WTC11 (cell line): ENCODE results near the gene KLHL30.

ENCODE experiments used
- CTCF ChIP-seq: fragments of 200-600 bp; IDR thresholded peaks from 2 replicates; pipeline ENCODE4 v1.8.0; 2022; ENCODE audit warnings: antibody characterized with exemption
- E2F1 ChIP-seq: sonication (generic); formaldehyde crosslinking; IDR thresholded peaks from 2 replicates; pipeline ENCODE4 v1.8.0; 2022; ENCODE audit warnings: mild to moderate bottlenecking, missing genetic modification reagents
- JUN ChIP-seq: sonication (generic); formaldehyde crosslinking; IDR thresholded peaks from 2 replicates; pipeline ENCODE4 v1.8.0; 2023; ENCODE audit warnings: mild to moderate bottlenecking, missing genetic modification reagents
- MAX ChIP-seq: sonication (generic); formaldehyde crosslinking; IDR thresholded peaks from 2 replicates; pipeline ENCODE4 v1.8.0; 2022; ENCODE audit warnings: mild to moderate bottlenecking, missing genetic modification reagents
- SP1 ChIP-seq: sonication (generic); formaldehyde crosslinking; conservative IDR thresholded peaks from 2 replicates; pipeline ENCODE4 v1.8.1; 2022; ENCODE audit warnings: missing genetic modification reagents
- USF1 ChIP-seq: sonication (generic); formaldehyde crosslinking; IDR thresholded peaks from 2 replicates; pipeline ENCODE4 v1.8.0; 2022; ENCODE audit warnings: mild to moderate bottlenecking, missing genetic modification reagents
- ZSCAN18 ChIP-seq: fragments of 250-450 bp; sonication (Bioruptor Pico); IDR thresholded peaks from 2 replicates; pipeline ENCODE4 v2.1.2; 2022; ENCODE audit warnings: mild to moderate bottlenecking, moderate library complexity

GRCh38 chr2:238092486-238093035 is 45.9 kb upstream of the KLHL30 start:
- TF ChIP-seq ZSCAN18 (CRISPR knock-in tag) = no peak
- TF ChIP-seq CTCF = no peak
- no peak for TF ChIP-seq JUN
- TF ChIP-seq USF1 (CRISPR knock-in tag) = no peak
- TF ChIP-seq E2F1 (CRISPR knock-in tag) = no peak
- TF ChIP-seq SP1 (CRISPR knock-in tag) = no peak
- no peak for TF ChIP-seq MAX (CRISPR knock-in tag)
